ENCODE results near the gene DUSP6.

- no peak for TF ChIP-seq CTCF (IDR thresholded peaks at IDR 0.05)
- TF ChIP-seq POLR2A (IDR thresholded peaks at IDR 0.05) = no peak
Observed at GRCh38 chr12:89352242-89352491, 134 bp downstream of the DUSP6 start.
